ENCODE data around the gene BRAP. TPM values are rescaled to one million over a fixed set of nuclear protein-coding genes. Genes with fewer than 3 reads are reported as not detected.

The BRAP gene
- total RNA-seq, 6 donors from 2014 or later: 11.0 to 17.8 (median 15.5) TPM

Other genes with a start within 250 kb of the BRAP start
- 100 to 1,000 TPM in 2 of 6 donors, 10 to 100 TPM in 4; 50.7 to 189 (median 75.2) TPM for gene ATXN2, start 86.6 kb downstream of the BRAP start, total RNA-seq
- 10 to 100 TPM; 16.7 to 83.8 (median 27.0) TPM for gene ACAD10, start 97 bp upstream of the BRAP start, total RNA-seq
- gene ALDH2, start 81.0 kb upstream of the BRAP start, total RNA-seq: 100 to 1,000 TPM; 138 to 573 (median 265) TPM
- gene MAPKAPK5, start 156.3 kb upstream of the BRAP start, total RNA-seq: 10 to 100 TPM; 27.2 to 60.8 (median 42.3) TPM